KMS-11 (cell line): ENCODE measurements around the gene FMC1.
"Not testable (repeated sequence)": the region's sequence is repeated elsewhere in the genome, so short reads cannot be mapped to it uniquely, and the experiment has no call there.

Source experiments
- H2AFZ ChIP-seq: fragments of 200-600 bp; sonication (generic); 2 replicates; pipeline ENCODE4 v1.6.1; 2016; ENCODE audit warnings: antibody characterized with exemption, mixed run types, low read depth
- H3K27ac ChIP-seq: fragments of 200-600 bp; sonication (generic); 2 replicates; pipeline ENCODE4 v1.6.1; 2016; ENCODE audit warnings: mild to moderate bottlenecking, mixed run types
- H3K27me3 ChIP-seq: fragments of 200-600 bp; sonication (generic); 2 replicates; pipeline ENCODE4 v1.6.1; 2017; ENCODE audit warnings: mild to moderate bottlenecking, low read depth, mixed run types, moderate library complexity; ENCODE audit not compliant: insufficient read depth
- H3K36me3 ChIP-seq: fragments of 200-600 bp; sonication (generic); 2 replicates; pipeline ENCODE4 v1.6.1; 2017; ENCODE audit warnings: mild to moderate bottlenecking, mixed run types; ENCODE audit not compliant: insufficient read depth
- H3K4me1 ChIP-seq: fragments of 200-600 bp; sonication (generic); 2 replicates; pipeline ENCODE4 v1.6.1; 2016; ENCODE audit warnings: mild to moderate bottlenecking, low read depth, mixed run types; ENCODE audit not compliant: poor library complexity, severe bottlenecking
- H3K4me2 ChIP-seq: fragments of 200-600 bp; sonication (generic); 2 replicates; pipeline ENCODE4 v1.7.0; 2016; ENCODE audit warnings: mild to moderate bottlenecking, mixed run types
- H3K4me3 ChIP-seq: fragments of 200-600 bp; sonication (generic); IDR thresholded peaks from 2 replicates; pipeline ENCODE4 v1.6.1; 2017; ENCODE audit warnings: low read depth, low read length, mixed read lengths; ENCODE audit not compliant: insufficient read depth
- H3K79me2 ChIP-seq: fragments of 200-600 bp; sonication (generic); 2 replicates; pipeline ENCODE4 v1.6.1; 2016; ENCODE audit warnings: low read depth, mixed run types; ENCODE audit not compliant: insufficient read depth
- H3K9ac ChIP-seq: fragments of 200-600 bp; sonication (generic); 2 replicates; pipeline ENCODE4 v1.6.1; 2016; ENCODE audit warnings: mild to moderate bottlenecking, mixed run types
- H4K20me1 ChIP-seq: fragments of 200-600 bp; sonication (generic); 2 replicates; pipeline ENCODE4 v1.6.1; 2016; ENCODE audit warnings: mild to moderate bottlenecking, mixed run types; ENCODE audit not compliant: insufficient read depth
- TF ChIP-seq, protein P1 (sequence below): fragments of 200-600 bp; sonication (generic); conservative IDR thresholded peaks from 2 replicates; pipeline ENCODE4 v1.6.1; 2017; ENCODE audit warnings: low read depth, mild to moderate bottlenecking, antibody characterized with exemption, low read length, moderate library complexity, mixed read lengths

The FMC1 gene

GRCh38 chr7:139304517-139304916, 36.6 kb upstream of the FMC1 start:
- H3K36me3 ChIP-seq: no peaks in the 10 kb centered on the region
- peaks cover 10% of the 10 kb centered on the region for H3K4me1 ChIP-seq
- H3K4me2 ChIP-seq: no peak overlapping the region
- no peak overlapping the region for H3K27ac ChIP-seq
- no peak overlapping the region for H3K4me3 ChIP-seq
- H3K79me2 ChIP-seq: no peaks in the 10 kb centered on the region
- TF ChIP-seq, protein P1, sequence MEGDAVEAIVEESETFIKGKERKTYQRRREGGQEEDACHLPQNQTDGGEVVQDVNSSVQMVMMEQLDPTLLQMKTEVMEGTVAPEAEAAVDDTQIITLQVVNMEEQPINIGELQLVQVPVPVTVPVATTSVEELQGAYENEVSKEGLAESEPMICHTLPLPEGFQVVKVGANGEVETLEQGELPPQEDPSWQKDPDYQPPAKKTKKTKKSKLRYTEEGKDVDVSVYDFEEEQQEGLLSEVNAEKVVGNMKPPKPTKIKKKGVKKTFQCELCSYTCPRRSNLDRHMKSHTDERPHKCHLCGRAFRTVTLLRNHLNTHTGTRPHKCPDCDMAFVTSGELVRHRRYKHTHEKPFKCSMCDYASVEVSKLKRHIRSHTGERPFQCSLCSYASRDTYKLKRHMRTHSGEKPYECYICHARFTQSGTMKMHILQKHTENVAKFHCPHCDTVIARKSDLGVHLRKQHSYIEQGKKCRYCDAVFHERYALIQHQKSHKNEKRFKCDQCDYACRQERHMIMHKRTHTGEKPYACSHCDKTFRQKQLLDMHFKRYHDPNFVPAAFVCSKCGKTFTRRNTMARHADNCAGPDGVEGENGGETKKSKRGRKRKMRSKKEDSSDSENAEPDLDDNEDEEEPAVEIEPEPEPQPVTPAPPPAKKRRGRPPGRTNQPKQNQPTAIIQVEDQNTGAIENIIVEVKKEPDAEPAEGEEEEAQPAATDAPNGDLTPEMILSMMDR: no peak
- H2AFZ ChIP-seq: no peak overlapping the region
- H3K9ac ChIP-seq: no peak overlapping the region
- no peaks in the 10 kb centered on the region for H3K27me3 ChIP-seq
- H4K20me1 ChIP-seq: no peaks in the 10 kb centered on the region

- Histone ChIP-seq H2AFZ (no peak overlapping the region), H3K4me2 (no peak overlapping the region), H3K36me3 (no peaks in the 10 kb centered on the region), H3K4me3 (no peak overlapping the region), H3K27ac (no peak overlapping the region), H3K4me1 (no peaks in the 10 kb centered on the region), H3K79me2 (no peaks in the 10 kb centered on the region), H4K20me1 (no peaks in the 10 kb centered on the region), H3K9ac (no peak overlapping the region), H3K27me3 (no peaks in the 10 kb centered on the region)
- TF ChIP-seq, protein P1: no peak
These were observed 23.1 kb upstream of the FMC1 start for GRCh38 chr7:139317939-139318505.

DNA sequence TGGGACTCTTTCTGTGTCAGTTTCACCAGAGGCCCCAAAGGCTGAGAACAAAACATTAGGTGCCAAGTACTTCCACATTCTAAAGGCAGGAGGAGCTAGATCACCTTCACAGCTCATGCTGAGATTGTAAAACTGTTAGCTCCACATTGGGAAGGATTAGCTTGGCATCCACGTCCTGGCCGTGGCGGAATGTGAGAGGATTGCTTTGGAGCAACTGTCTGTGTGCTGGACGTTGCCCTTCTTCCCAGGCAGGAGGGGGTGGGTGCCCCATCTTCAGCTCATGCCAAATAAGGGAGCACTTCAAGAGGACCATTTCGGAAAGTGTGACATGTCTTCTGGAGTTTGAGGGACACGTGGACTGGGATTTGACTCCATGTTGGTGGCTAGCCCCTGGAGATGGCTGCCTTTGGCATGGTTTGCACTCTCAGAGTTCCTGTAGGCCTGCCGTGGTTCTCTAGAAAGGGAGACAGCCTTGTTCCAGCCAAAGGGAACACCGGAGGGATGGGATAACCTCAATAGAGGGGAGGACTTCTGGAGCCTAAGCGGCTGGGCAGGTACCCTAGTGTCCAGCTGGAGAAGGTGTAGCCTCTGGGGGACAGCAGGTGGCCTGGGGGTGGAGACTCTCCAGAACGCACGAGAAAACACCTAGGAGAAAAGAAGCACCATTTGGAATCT, 19.9 kb upstream of the FMC1 start:
- Histone ChIP-seq H3K9ac (no peak overlapping the region), H3K4me2 (no peak overlapping the region), H3K79me2 (no peaks in the 10 kb centered on the region), H4K20me1 (no peaks in the 10 kb centered on the region), H3K27me3 (no peaks in the 10 kb centered on the region), H3K27ac (no peak overlapping the region), H3K4me1 (no peaks in the 10 kb centered on the region), H2AFZ (no peak overlapping the region), H3K4me3 (no peak overlapping the region), H3K36me3 (no peaks in the 10 kb centered on the region)
- TF ChIP-seq, protein P1: peak; percentile 33; the same call in 1 of the 2 replicates

- not testable (repeated sequence) for H3K27ac ChIP-seq, H3K4me3 ChIP-seq, H3K9ac ChIP-seq, H3K4me2 ChIP-seq, H4K20me1 ChIP-seq, H3K36me3 ChIP-seq, H2AFZ ChIP-seq, H3K27me3 ChIP-seq, H3K79me2 ChIP-seq, H3K4me1 ChIP-seq
These were observed 16.4 kb upstream of the FMC1 start for GRCh38 chr7:139324709-139325108.

GRCh38 chr7:139328375-139328774, 12.8 kb upstream of the FMC1 start:
- Histone ChIP-seq H3K4me3 (no peak overlapping the region), H3K27me3 (no peaks in the 10 kb centered on the region), H3K79me2 (no peaks in the 10 kb centered on the region), H4K20me1 (no peaks in the 10 kb centered on the region), H3K36me3 (no peaks in the 10 kb centered on the region), H3K9ac (no peak overlapping the region), H3K27ac (no peak overlapping the region), H2AFZ (no peak overlapping the region), H3K4me2 (no peak overlapping the region), H3K4me1 (peaks cover 4% of the 10 kb centered on the region)
- TF ChIP-seq, protein P1: no peak
